ENCODE measurements around the gene AP2B1.

The AP2B1 gene

DNA sequence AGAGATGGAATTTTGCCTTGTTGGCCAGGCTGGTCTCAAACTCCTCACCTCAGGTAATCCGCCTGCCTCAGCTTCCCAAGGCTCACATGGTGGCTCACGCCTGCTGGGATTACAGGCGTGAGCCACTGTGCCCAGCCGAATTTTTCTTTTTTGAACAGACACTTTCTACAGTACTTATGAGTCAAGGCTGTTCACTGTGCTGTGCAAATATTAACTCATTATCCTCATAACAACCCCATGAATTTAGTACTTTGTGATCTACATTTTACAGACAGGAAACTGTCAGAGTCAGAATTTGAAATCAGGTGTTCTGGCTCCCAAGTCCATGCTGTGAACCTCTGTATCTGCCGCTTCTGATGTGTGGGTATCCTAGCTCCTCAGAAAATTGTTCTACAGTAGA lies 118.6 kb downstream of the AP2B1 start:
- TF ChIP-seq EZH2 (optimal IDR thresholded peaks at IDR 0.05; ENCODE audit: low read depth, low read length) (no peak), EZH2phosphoT487 (IDR thresholded peaks at IDR 0.05; ENCODE audit: low read length) (no peak)
- TF ChIP-seq, protein P1, sequence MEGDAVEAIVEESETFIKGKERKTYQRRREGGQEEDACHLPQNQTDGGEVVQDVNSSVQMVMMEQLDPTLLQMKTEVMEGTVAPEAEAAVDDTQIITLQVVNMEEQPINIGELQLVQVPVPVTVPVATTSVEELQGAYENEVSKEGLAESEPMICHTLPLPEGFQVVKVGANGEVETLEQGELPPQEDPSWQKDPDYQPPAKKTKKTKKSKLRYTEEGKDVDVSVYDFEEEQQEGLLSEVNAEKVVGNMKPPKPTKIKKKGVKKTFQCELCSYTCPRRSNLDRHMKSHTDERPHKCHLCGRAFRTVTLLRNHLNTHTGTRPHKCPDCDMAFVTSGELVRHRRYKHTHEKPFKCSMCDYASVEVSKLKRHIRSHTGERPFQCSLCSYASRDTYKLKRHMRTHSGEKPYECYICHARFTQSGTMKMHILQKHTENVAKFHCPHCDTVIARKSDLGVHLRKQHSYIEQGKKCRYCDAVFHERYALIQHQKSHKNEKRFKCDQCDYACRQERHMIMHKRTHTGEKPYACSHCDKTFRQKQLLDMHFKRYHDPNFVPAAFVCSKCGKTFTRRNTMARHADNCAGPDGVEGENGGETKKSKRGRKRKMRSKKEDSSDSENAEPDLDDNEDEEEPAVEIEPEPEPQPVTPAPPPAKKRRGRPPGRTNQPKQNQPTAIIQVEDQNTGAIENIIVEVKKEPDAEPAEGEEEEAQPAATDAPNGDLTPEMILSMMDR (IDR thresholded peaks at IDR 0.05; ENCODE audit: low read length), result no peak
- Histone ChIP-seq H3K36me3 (replicated peaks; ENCODE audit: insufficient read depth, low read length) (no peaks in the 10 kb centered on the region), H3K4me1 (ENCODE audit: low read length) (peaks cover 24% of the 10 kb centered on the region), H4K20me1 (ENCODE audit: insufficient read depth, low read length) (no peaks in the 10 kb centered on the region), H3K27ac (ENCODE audit: low read length) (no peak overlapping the region), H2AFZ (ENCODE audit: low read length) (no peak overlapping the region), H3K9me3 (replicated peaks; ENCODE audit: insufficient read depth, low read length) (no peaks in the 10 kb centered on the region), H3K79me2 (ENCODE audit: low read length) (no peaks in the 10 kb centered on the region), H3K9ac (ENCODE audit: low read length) (no peak overlapping the region), H3K9me2 (replicated peaks; ENCODE audit: insufficient read depth, low read length) (no peaks in the 10 kb centered on the region), H3K4me3 (ENCODE audit: low read length) (no peak overlapping the region), H3F3A (ENCODE audit: insufficient read depth, low read length) (peaks cover 10% of the 10 kb centered on the region), H3K4me2 (ENCODE audit: low read depth, low read length) (no peak overlapping the region), H3K27me3 (replicated peaks; ENCODE audit: insufficient read depth, low read length) (no peaks in the 10 kb centered on the region)
- DNase-seq, result no peak

GRCh38 chr17:35708149-35708548 lies 121.0 kb downstream of the AP2B1 start:
- H3K79me2 ChIP-seq (ENCODE audit: low read length), result no peaks in the 10 kb centered on the region
- peak overlapping the region; percentile 50; the same call in 1 of the 2 replicates for H3K4me2 ChIP-seq (ENCODE audit: low read depth, low read length)
- no peak for TF ChIP-seq EZH2phosphoT487 (IDR thresholded peaks at IDR 0.05; ENCODE audit: low read length)
- TF ChIP-seq, protein P1 (IDR thresholded peaks at IDR 0.05; ENCODE audit: low read length), result no peak
- H3K9me2 ChIP-seq (replicated peaks; ENCODE audit: insufficient read depth, low read length), result no peaks in the 10 kb centered on the region
- no peak overlapping the region for H3K9ac ChIP-seq (ENCODE audit: low read length)
- no peaks in the 10 kb centered on the region for H3K9me3 ChIP-seq (replicated peaks; ENCODE audit: insufficient read depth, low read length)
- no peak overlapping the region for H2AFZ ChIP-seq (ENCODE audit: low read length)
- H4K20me1 ChIP-seq (ENCODE audit: insufficient read depth, low read length), result no peaks in the 10 kb centered on the region
- peak overlapping the region; percentile 52; the same call in 1 of the 2 replicates for H3K27ac ChIP-seq (ENCODE audit: low read length)
- DNase-seq, result peak; percentile 45
- H3K36me3 ChIP-seq (replicated peaks; ENCODE audit: insufficient read depth, low read length), result no peaks in the 10 kb centered on the region
- H3K4me1 ChIP-seq (ENCODE audit: low read length), result peaks cover 30% of the 10 kb centered on the region
- H3K4me3 ChIP-seq (ENCODE audit: low read length), result no peak overlapping the region
- H3F3A ChIP-seq (ENCODE audit: insufficient read depth, low read length), result peaks cover 10% of the 10 kb centered on the region
- H3K27me3 ChIP-seq (replicated peaks; ENCODE audit: insufficient read depth, low read length), result no peaks in the 10 kb centered on the region

DNA sequence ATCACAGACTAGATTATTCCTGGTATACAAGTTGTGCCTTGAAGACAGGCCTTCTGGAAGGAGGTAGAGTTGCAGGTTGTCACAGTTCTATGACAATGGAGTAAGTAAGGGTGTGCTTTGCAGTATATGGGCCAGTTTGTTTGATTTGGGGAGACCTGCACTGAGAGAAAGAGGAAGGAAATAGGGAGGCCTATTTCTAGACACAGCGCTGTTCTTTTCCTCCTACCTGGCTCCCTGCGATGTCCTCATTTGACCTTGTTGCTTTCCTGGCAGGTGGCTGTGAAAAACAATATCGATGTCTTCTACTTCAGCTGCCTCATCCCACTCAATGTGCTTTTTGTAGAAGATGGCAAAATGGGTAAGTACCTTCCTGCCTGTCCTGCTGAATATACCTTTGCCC lies 121.8 kb downstream of the AP2B1 start:
- Histone ChIP-seq H3K27me3 (replicated peaks; ENCODE audit: insufficient read depth, low read length) (no peaks in the 10 kb centered on the region), H3K9ac (ENCODE audit: low read length) (peak overlapping the region; percentile 3; the same call in 1 of the 2 replicates), H3K27ac (ENCODE audit: low read length) (peak overlapping the region; percentile 52; the same call in 1 of the 2 replicates), H3K9me2 (replicated peaks; ENCODE audit: insufficient read depth, low read length) (no peaks in the 10 kb centered on the region), H3K4me1 (ENCODE audit: low read length) (peaks cover 37% of the 10 kb centered on the region), H3K4me2 (ENCODE audit: low read depth, low read length) (peak overlapping the region; percentile 50), H2AFZ (ENCODE audit: low read length) (no peak overlapping the region), H3K4me3 (ENCODE audit: low read length) (peak overlapping the region; percentile 5; the same call in 1 of the 2 replicates), H4K20me1 (ENCODE audit: insufficient read depth, low read length) (no peaks in the 10 kb centered on the region), H3K79me2 (ENCODE audit: low read length) (no peaks in the 10 kb centered on the region), H3K9me3 (replicated peaks; ENCODE audit: insufficient read depth, low read length) (no peaks in the 10 kb centered on the region), H3F3A (ENCODE audit: insufficient read depth, low read length) (peaks cover 10% of the 10 kb centered on the region), H3K36me3 (replicated peaks; ENCODE audit: insufficient read depth, low read length) (no peaks in the 10 kb centered on the region)
- peak; percentile 42 for DNase-seq
- TF ChIP-seq EZH2 (optimal IDR thresholded peaks at IDR 0.05; ENCODE audit: low read depth, low read length), result no peak
- TF ChIP-seq, protein P1 (IDR thresholded peaks at IDR 0.05; ENCODE audit: low read length), result no peak
- no peak for TF ChIP-seq EZH2phosphoT487 (IDR thresholded peaks at IDR 0.05; ENCODE audit: low read length)
